Central memory CD8-positive, alpha-beta T cell (primary cell): Measurements from ENCODE around the gene ATP2B2.

Experiments
- ATAC-seq: fragments of 150-1000 bp; cut with Tn5 transposase; replicated peaks from 2 replicates; pipeline ENCODE4 v1.10.0; 2022; ENCODE audit warnings: mild to moderate bottlenecking, moderate FRiP score, moderate number of reproducible peaks; ENCODE audit not compliant: poor library complexity, severe bottlenecking; ENCODE audit errors: extremely low read depth
- DNase-seq, 2 donors: peaks; one replicate each; pipeline ENCODE4 v3.0.0; 2021; ENCODE audit warnings: low spot score in 2 of 2
- H3K27ac Mint-ChIP-seq: one replicate; pipeline ENCODE4 v1.8.0; 2022; ENCODE audit warnings: low read depth, mild to moderate bottlenecking, moderate library complexity, mixed read lengths
- H3K27me3 Mint-ChIP-seq: one replicate; pipeline ENCODE4 v1.8.0; 2022; ENCODE audit warnings: mixed read lengths
- H3K36me3 Mint-ChIP-seq: one replicate; pipeline ENCODE4 v1.8.0; 2022; ENCODE audit warnings: mild to moderate bottlenecking, moderate library complexity, mixed read lengths; ENCODE audit not compliant: insufficient read depth
- H3K4me1 Mint-ChIP-seq: one replicate; pipeline ENCODE4 v1.8.0; 2022; ENCODE audit warnings: mixed read lengths
- H3K4me3 Mint-ChIP-seq: one replicate; pipeline ENCODE4 v1.8.0; 2022; ENCODE audit warnings: mild to moderate bottlenecking, moderate library complexity, mixed read lengths
- H3K9me3 Mint-ChIP-seq: one replicate; pipeline ENCODE4 v1.8.0; 2022; ENCODE audit warnings: mixed read lengths

ATP2B2 gene

GRCh38 chr3:10363935-10364334 lies 141.5 kb downstream of the ATP2B2 start:
- Mint-ChIP-seq H3K36me3 (peaks cover 2% of the 10 kb centered on the region), H3K4me3 (no peak overlapping the region), H3K27me3 (peaks cover 35% of the 10 kb centered on the region), H3K4me1 (no peaks in the 10 kb centered on the region), H3K9me3 (no peaks in the 10 kb centered on the region), H3K27ac (no peak overlapping the region)
- no peak for ATAC-seq
- DNase-seq = no peak

GRCh38 chr3:10361375-10361774 lies 144.0 kb downstream of the ATP2B2 start:
- H3K4me1 Mint-ChIP-seq = no peaks in the 10 kb centered on the region
- no peak overlapping the region for H3K27ac Mint-ChIP-seq
- no peak for DNase-seq
- ATAC-seq = no peak
- no peak overlapping the region for H3K4me3 Mint-ChIP-seq
- H3K36me3 Mint-ChIP-seq = no peaks in the 10 kb centered on the region
- no peaks in the 10 kb centered on the region for H3K9me3 Mint-ChIP-seq
- peaks cover 36% of the 10 kb centered on the region for H3K27me3 Mint-ChIP-seq

GRCh38 chr3:10360478-10360877 lies 144.9 kb downstream of the ATP2B2 start:
- peaks cover 36% of the 10 kb centered on the region for H3K27me3 Mint-ChIP-seq
- H3K4me3 Mint-ChIP-seq = no peak overlapping the region
- no peak for ATAC-seq
- no peak overlapping the region for H3K27ac Mint-ChIP-seq
- H3K9me3 Mint-ChIP-seq = no peaks in the 10 kb centered on the region
- no peaks in the 10 kb centered on the region for H3K36me3 Mint-ChIP-seq
- no peaks in the 10 kb centered on the region for H3K4me1 Mint-ChIP-seq
- DNase-seq = no peak

- Mint-ChIP-seq H3K27ac (no peak overlapping the region), H3K36me3 (no peaks in the 10 kb centered on the region), H3K27me3 (peaks cover 38% of the 10 kb centered on the region), H3K4me1 (no peaks in the 10 kb centered on the region), H3K9me3 (no peaks in the 10 kb centered on the region), H3K4me3 (no peak overlapping the region)
- no peak for ATAC-seq
- no peak for DNase-seq
Observed at GRCh38 chr3:10359761-10360161, 145.6 kb downstream of the ATP2B2 start.

- H3K4me1 Mint-ChIP-seq = peaks cover 7% of the 10 kb centered on the region
- H3K4me3 Mint-ChIP-seq = no peak overlapping the region
- no peaks in the 10 kb centered on the region for H3K9me3 Mint-ChIP-seq
- H3K36me3 Mint-ChIP-seq = no peaks in the 10 kb centered on the region
- H3K27me3 Mint-ChIP-seq = peaks cover 49% of the 10 kb centered on the region
- DNase-seq = no peak
- no peak overlapping the region for H3K27ac Mint-ChIP-seq
- no peak for ATAC-seq
Observed at GRCh38 chr3:10358309-10358980, 146.9 kb downstream of the ATP2B2 start.

GRCh38 chr3:10357592-10358308 lies 147.6 kb downstream of the ATP2B2 start:
- H3K27ac Mint-ChIP-seq = no peak overlapping the region
- no peaks in the 10 kb centered on the region for H3K36me3 Mint-ChIP-seq
- H3K27me3 Mint-ChIP-seq = peaks cover 56% of the 10 kb centered on the region
- H3K4me1 Mint-ChIP-seq = peaks cover 7% of the 10 kb centered on the region
- DNase-seq (no peak), ATAC-seq (no peak)
- no peaks in the 10 kb centered on the region for H3K9me3 Mint-ChIP-seq
- no peak overlapping the region for H3K4me3 Mint-ChIP-seq

GRCh38 chr3:10357095-10357494 lies 148.3 kb downstream of the ATP2B2 start:
- Mint-ChIP-seq H3K4me1 (peaks cover 7% of the 10 kb centered on the region), H3K4me3 (no peak overlapping the region), H3K27me3 (peaks cover 54% of the 10 kb centered on the region), H3K9me3 (no peaks in the 10 kb centered on the region), H3K36me3 (no peaks in the 10 kb centered on the region), H3K27ac (peak overlapping the region; percentile 1)
- ATAC-seq (no peak), DNase-seq (no peak)

GRCh38 chr3:10356461-10356981 lies 148.9 kb downstream of the ATP2B2 start:
- DNase-seq (no peak), ATAC-seq (no peak)
- Mint-ChIP-seq H3K9me3 (no peaks in the 10 kb centered on the region), H3K36me3 (no peaks in the 10 kb centered on the region), H3K4me1 (peaks cover 7% of the 10 kb centered on the region), H3K27me3 (peaks cover 48% of the 10 kb centered on the region), H3K4me3 (no peak overlapping the region), H3K27ac (peak overlapping the region; percentile 1)

- DNase-seq (no peak), ATAC-seq (no peak)
- peaks cover 28% of the 10 kb centered on the region for H3K27me3 Mint-ChIP-seq
- H3K4me1 Mint-ChIP-seq = peaks cover 7% of the 10 kb centered on the region
- no peaks in the 10 kb centered on the region for H3K36me3 Mint-ChIP-seq
- no peak overlapping the region for H3K4me3 Mint-ChIP-seq
- no peaks in the 10 kb centered on the region for H3K9me3 Mint-ChIP-seq
- H3K27ac Mint-ChIP-seq = no peak overlapping the region
Observed at GRCh38 chr3:10354361-10355015, 150.9 kb downstream of the ATP2B2 start.

DNA sequence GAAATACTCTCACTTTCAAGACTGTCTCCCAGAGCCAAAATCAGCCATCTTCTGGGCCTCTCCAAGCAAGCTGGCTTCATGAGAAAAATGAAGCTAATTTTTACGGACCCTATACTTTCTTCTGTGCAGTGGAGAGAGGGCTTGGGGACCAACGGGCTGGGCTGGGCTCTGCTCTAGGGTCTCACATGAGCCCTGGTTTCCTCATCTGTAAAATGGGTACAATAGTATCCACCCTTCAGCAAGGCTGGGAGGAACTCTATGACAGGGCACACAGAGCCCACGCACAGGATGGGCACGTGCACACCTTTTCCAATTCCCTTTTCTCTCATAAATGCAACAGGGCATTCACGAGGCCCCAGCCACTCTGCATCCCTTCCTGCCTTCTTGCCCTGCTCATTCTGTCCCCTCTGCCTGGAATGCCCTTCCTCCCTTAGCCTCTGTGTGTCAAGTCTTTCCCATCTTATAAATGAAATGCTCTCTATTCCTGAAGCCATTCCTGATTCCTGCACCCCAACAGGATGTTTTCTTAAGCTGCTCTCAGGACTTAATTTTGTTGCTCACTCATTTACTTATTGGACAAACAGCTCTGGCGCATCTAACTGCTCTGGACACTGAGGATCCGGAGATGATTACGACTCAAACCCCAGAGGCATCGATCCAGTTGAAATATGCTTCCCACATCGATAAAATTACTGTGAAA lies 151.6 kb downstream of the ATP2B2 start:
- no peak overlapping the region for H3K27ac Mint-ChIP-seq
- no peak for DNase-seq
- no peak overlapping the region for H3K4me3 Mint-ChIP-seq
- H3K4me1 Mint-ChIP-seq = peaks cover 7% of the 10 kb centered on the region
- ATAC-seq = no peak
- H3K36me3 Mint-ChIP-seq = no peaks in the 10 kb centered on the region
- peaks cover 21% of the 10 kb centered on the region for H3K27me3 Mint-ChIP-seq
- H3K9me3 Mint-ChIP-seq = no peaks in the 10 kb centered on the region

- no peaks in the 10 kb centered on the region for H3K9me3 Mint-ChIP-seq
- no peak overlapping the region for H3K4me3 Mint-ChIP-seq
- no peak overlapping the region for H3K27ac Mint-ChIP-seq
- ATAC-seq (no peak), DNase-seq (no peak)
- H3K4me1 Mint-ChIP-seq = peaks cover 7% of the 10 kb centered on the region
- H3K36me3 Mint-ChIP-seq = no peaks in the 10 kb centered on the region
- H3K27me3 Mint-ChIP-seq = peaks cover 21% of the 10 kb centered on the region
Observed at GRCh38 chr3:10353160-10353559, 152.2 kb downstream of the ATP2B2 start.

DNA sequence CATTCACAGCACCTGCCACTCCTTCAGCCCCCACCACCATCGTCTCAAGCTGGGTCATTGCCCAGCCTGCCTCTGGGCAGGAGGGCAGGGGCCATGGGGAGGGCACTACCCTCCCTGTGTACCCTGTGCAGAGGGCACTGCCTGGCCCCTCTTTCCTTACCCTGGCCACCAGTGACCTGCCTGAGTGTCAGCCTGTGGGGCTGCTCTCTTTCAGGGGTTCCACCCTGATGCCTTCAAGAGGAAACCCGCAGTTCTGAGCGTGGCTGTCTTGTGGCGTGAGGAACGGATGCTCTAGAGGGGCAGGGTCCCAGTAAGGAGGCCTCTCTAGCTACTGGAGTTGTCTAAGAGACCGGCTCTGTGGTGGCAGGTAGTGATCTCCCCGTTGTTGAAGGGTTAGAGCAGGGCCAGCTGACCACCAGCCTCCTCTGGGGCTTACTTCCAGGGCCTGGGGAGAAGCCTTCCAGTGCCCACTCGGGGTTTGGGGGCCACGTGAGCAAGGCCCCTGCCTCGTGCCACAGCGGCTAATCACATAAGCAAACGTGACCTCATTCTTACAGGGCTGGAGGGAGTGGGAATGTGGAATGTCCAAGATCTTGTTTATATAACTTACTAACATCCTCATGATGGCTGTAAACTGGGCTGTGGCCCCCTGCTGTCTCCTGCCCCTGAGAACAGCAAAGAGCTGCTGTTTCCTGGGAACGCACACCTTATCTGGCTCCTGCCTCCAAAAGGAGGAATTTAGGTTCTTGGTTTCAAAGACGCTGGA lies 153.1 kb downstream of the ATP2B2 start:
- H3K27ac Mint-ChIP-seq = no peak overlapping the region
- ATAC-seq (no peak), DNase-seq (no peak)
- H3K27me3 Mint-ChIP-seq = peaks cover 21% of the 10 kb centered on the region
- H3K4me1 Mint-ChIP-seq = peaks cover 7% of the 10 kb centered on the region
- no peaks in the 10 kb centered on the region for H3K9me3 Mint-ChIP-seq
- H3K4me3 Mint-ChIP-seq = no peak overlapping the region
- H3K36me3 Mint-ChIP-seq = no peaks in the 10 kb centered on the region
